ENCODE measurements around the gene NOC2L. TPM values are rescaled to one million over a fixed set of nuclear protein-coding genes. Genes with fewer than 3 reads are reported as not detected.

Gene NOC2L
- total and polyA plus RNA-seq, 2 donors (not counting 3 experiments of a cell fraction or from before 2014, with no cell fraction given) = 55.3 to 87.9 TPM

- BruUV-seq (replicated peaks) = no TSS peak
- CTCF ChIA-PET = no interaction called here
- dilution Hi-C loops (cut with MboI; ENCODE audit: extremely low pct_ligation_motif_present, low sequenced_read_pairs) = no loop called here
These were observed 13.8 kb upstream of the NOC2L start for GRCh38 chr1:972726-973458.

More at GRCh38 chr1:972726-973458, 13.8 kb upstream of the NOC2L start:
- no peak overlapping the region for H2AFZ ChIP-seq (ENCODE audit: low read depth, low read length)
- TF ChIP-seq CTCF (IDR thresholded peaks at IDR 0.05; ENCODE audit: extremely low read depth in 1 of 2, insufficient read depth in 1 of 2, low read depth in 1 of 2, low read length in 2 of 2) = no peak
- no peak for TF ChIP-seq MYC (IDR thresholded peaks at IDR 0.05; ENCODE audit: low read depth, low read length)
- no peak for TF ChIP-seq POLR2A (IDR thresholded peaks at IDR 0.05; ENCODE audit: low read depth, low read length)
- TF ChIP-seq EZH2 (IDR thresholded peaks at IDR 0.05; ENCODE audit: borderline replicate concordance, low read depth, low read length, severe bottlenecking) = no peak
- TF ChIP-seq POLR2AphosphoS5 (IDR thresholded peaks at IDR 0.05; ENCODE audit: insufficient read depth, low read depth, low read length) = no peak
- TF ChIP-seq MAX (IDR thresholded peaks at IDR 0.05; ENCODE audit: insufficient read depth, insufficient read length) = no peak
- no peak for TF ChIP-seq FOS (IDR thresholded peaks at IDR 0.05; ENCODE audit: borderline replicate concordance, insufficient read depth, low read length)
- TF ChIP-seq JUN (IDR thresholded peaks at IDR 0.05; ENCODE audit: borderline replicate concordance, insufficient read depth, insufficient read length, low read depth) = no peak
- no peak for TF ChIP-seq GATA2 (IDR thresholded peaks at IDR 0.05; ENCODE audit: insufficient read depth, insufficient read length, low read depth, low read length)
- H3K4me2 ChIP-seq (ENCODE audit: insufficient read depth, low read length) = no peak overlapping the region
- DNase-seq (ENCODE audit: low read depth, low spot score) (no peak), FAIRE-seq (no peak)
- H3K9ac ChIP-seq (replicated peaks; ENCODE audit: extremely low read depth, insufficient read depth, low read length) = no peak overlapping the region
- POLR2A ChIA-PET = no interaction called here
- H3K9me1 ChIP-seq (replicated peaks; ENCODE audit: control insufficient read depth, extremely low read depth, insufficient read depth, low read length) = no peaks in the 10 kb centered on the region
- H3K9me3 ChIP-seq (replicated peaks; ENCODE audit: control insufficient read depth, insufficient read depth, low read length) = no peaks in the 10 kb centered on the region
- intact Hi-C loops (cut with micrococcal nuclease) = no loop called here
- H3K27ac ChIP-seq (ENCODE audit: insufficient read depth, low read depth, low read length) = no peak overlapping the region
- H3K79me2 ChIP-seq (ENCODE audit: control insufficient read depth, insufficient read depth, low read length) = no peaks in the 10 kb centered on the region
- peaks cover 2% of the 10 kb centered on the region in 2 experiments for H3K27me3 ChIP-seq (ENCODE audit: control insufficient read depth in 2 of 2, insufficient read depth in 2 of 2, low read length in 2 of 2)
- H4K20me1 ChIP-seq (replicated peaks; ENCODE audit: control insufficient read depth, extremely low read depth, insufficient read depth, low read length) = no peaks in the 10 kb centered on the region
- H3K4me1 ChIP-seq (ENCODE audit: control insufficient read depth, extremely low read depth, insufficient read depth, low read length) = no peaks in the 10 kb centered on the region
- no peaks in the 10 kb centered on the region for H3K36me3 ChIP-seq (ENCODE audit: control insufficient read depth in 2 of 2, extremely low read depth in 1 of 2, insufficient read depth in 2 of 2, low read length in 2 of 2)
- no peak overlapping the region for H3K4me3 ChIP-seq (replicated peaks in 1 of 3; ENCODE audit: insufficient read depth in 1 of 3, low read depth in 1 of 3, low read length in 3 of 3)

Data from endothelial cell of umbilical vein (primary cell).